ENCODE measurements around the gene TLE5. TPM values are rescaled to one million over a fixed set of nuclear protein-coding genes. Genes with fewer than 3 reads are reported as not detected.

TLE5 gene
- polyA plus RNA-seq, 1 experiment = 579 TPM

DNA sequence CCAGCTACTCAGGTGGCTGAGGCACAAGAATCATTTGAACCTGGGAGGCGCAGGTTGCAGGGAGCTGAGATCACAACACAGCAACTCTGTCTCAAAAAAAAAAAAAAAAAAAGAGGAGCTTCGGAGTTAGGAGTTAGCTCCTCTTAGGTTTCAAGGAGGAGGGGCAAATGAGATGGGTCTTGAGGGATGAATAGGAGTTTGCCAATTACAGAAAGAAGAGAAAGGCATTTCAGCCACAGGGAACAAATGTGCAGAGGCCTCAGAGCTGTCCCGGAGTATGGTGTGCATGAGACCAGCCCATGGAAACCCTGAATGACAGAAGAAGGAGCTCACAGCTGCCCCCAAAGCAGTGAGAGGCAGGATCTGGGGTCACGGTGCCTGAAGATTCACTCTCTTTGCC, 57.8 kb downstream of the TLE5 start:
- TF ChIP-seq, protein P1, sequence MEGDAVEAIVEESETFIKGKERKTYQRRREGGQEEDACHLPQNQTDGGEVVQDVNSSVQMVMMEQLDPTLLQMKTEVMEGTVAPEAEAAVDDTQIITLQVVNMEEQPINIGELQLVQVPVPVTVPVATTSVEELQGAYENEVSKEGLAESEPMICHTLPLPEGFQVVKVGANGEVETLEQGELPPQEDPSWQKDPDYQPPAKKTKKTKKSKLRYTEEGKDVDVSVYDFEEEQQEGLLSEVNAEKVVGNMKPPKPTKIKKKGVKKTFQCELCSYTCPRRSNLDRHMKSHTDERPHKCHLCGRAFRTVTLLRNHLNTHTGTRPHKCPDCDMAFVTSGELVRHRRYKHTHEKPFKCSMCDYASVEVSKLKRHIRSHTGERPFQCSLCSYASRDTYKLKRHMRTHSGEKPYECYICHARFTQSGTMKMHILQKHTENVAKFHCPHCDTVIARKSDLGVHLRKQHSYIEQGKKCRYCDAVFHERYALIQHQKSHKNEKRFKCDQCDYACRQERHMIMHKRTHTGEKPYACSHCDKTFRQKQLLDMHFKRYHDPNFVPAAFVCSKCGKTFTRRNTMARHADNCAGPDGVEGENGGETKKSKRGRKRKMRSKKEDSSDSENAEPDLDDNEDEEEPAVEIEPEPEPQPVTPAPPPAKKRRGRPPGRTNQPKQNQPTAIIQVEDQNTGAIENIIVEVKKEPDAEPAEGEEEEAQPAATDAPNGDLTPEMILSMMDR (IDR thresholded peaks at IDR 0.05; ENCODE audit: insufficient read depth, low read depth, low read length) = no peak
- ChIA-PET CTCF (interaction anchor here (0.9 to 1.3 kb wide), 3 partner anchors 16 to 54 kb away, joined by 3 read pairs; no protein-coding TSS in a partner anchor), POLR2A (no interaction called here)
- no peak for DNase-seq (ENCODE audit: low read depth)
- Histone ChIP-seq H3K36me3 (ENCODE audit: control insufficient read depth, insufficient read depth, low read length) (no peaks in the 10 kb centered on the region), H3K4me3 (ENCODE audit: low read depth, low read length) (no peak overlapping the region), H3K27me3 (ENCODE audit: control insufficient read depth, insufficient read depth, low read length) (peaks cover 2% of the 10 kb centered on the region)

GRCh38 chr19:3003046-3003445, 59.2 kb downstream of the TLE5 start:
- H3K36me3 ChIP-seq (ENCODE audit: control insufficient read depth, insufficient read depth, low read length) = no peaks in the 10 kb centered on the region
- H3K27me3 ChIP-seq (ENCODE audit: control insufficient read depth, insufficient read depth, low read length) = peaks cover 2% of the 10 kb centered on the region; the same call in 1 of the 2 replicates
- TF ChIP-seq, protein P1 (IDR thresholded peaks at IDR 0.05; ENCODE audit: insufficient read depth, low read depth, low read length) = no peak
- DNase-seq (ENCODE audit: low read depth) = no peak
- no peak overlapping the region for H3K4me3 ChIP-seq (ENCODE audit: low read depth, low read length)
- ChIA-PET POLR2A (no interaction called here), CTCF (interaction anchor here (0.6 kb wide), 1 partner anchor 165 kb away, joined by 3 read pairs; no protein-coding TSS in a partner anchor)

Other genes with a start within 250 kb of the TLE5 start
- 2.1 and 2.2 TPM in 2 replicates for gene ZNF554, start 242.6 kb downstream of the TLE5 start, polyA plus RNA-seq (2011; rRNA removed)
- 3.0 and 5.0 TPM in 2 replicates for gene ZNF555, start 221.0 kb downstream of the TLE5 start, polyA plus RNA-seq (2011; rRNA removed)
- not detected in 2 replicates for gene ZNF556, start 195.2 kb downstream of the TLE5 start, polyA plus RNA-seq (2011; rRNA removed)
- gene ZNF57, start 161.6 kb downstream of the TLE5 start, polyA plus RNA-seq (2011; rRNA removed) = 1.8 and 2.8 TPM in 2 replicates
- gene ZNF77, start 117.5 kb downstream of the TLE5 start, polyA plus RNA-seq (2011; rRNA removed) = 3.2 and 3.4 TPM in 2 replicates
- gene TLE6, start 84.9 kb downstream of the TLE5 start, polyA plus RNA-seq (2011; rRNA removed) = 0.12 and 0.26 TPM in 2 replicates
- 0.74 and 1.0 TPM in 2 replicates for gene TLE2, start 33.2 kb downstream of the TLE5 start, polyA plus RNA-seq (2011; rRNA removed)
- 8.0 and 15.6 TPM in 2 replicates for gene GNA11, start 31.9 kb upstream of the TLE5 start, polyA plus RNA-seq (2011; rRNA removed)
- gene GNA15, start 73.5 kb upstream of the TLE5 start, polyA plus RNA-seq (2011; rRNA removed) = 0.06 TPM in 1 of 2 replicates, not detected in the other
- gene S1PR4, start 116.3 kb upstream of the TLE5 start, polyA plus RNA-seq (2011; rRNA removed) = not detected in 2 replicates
- 45.3 and 75.8 TPM in 2 replicates for gene NCLN, start 123.4 kb upstream of the TLE5 start, polyA plus RNA-seq (2011; rRNA removed)
- 0.01 and 0.18 TPM in 2 replicates for gene CELF5, start 162.2 kb upstream of the TLE5 start, polyA plus RNA-seq (2011; rRNA removed)